CD1c-positive myeloid dendritic cell (primary cell): ENCODE data around the gene DNAH11.
"Not testable (repeated sequence)": the region's sequence is repeated elsewhere in the genome, so short reads cannot be mapped to it uniquely, and the experiment has no call there.

Experiments used
- DNase-seq: peaks from one replicate; pipeline ENCODE4 v3.0.0-alpha.2; 2016; ENCODE audit errors: extremely low spot score

The DNAH11 gene, protein sequence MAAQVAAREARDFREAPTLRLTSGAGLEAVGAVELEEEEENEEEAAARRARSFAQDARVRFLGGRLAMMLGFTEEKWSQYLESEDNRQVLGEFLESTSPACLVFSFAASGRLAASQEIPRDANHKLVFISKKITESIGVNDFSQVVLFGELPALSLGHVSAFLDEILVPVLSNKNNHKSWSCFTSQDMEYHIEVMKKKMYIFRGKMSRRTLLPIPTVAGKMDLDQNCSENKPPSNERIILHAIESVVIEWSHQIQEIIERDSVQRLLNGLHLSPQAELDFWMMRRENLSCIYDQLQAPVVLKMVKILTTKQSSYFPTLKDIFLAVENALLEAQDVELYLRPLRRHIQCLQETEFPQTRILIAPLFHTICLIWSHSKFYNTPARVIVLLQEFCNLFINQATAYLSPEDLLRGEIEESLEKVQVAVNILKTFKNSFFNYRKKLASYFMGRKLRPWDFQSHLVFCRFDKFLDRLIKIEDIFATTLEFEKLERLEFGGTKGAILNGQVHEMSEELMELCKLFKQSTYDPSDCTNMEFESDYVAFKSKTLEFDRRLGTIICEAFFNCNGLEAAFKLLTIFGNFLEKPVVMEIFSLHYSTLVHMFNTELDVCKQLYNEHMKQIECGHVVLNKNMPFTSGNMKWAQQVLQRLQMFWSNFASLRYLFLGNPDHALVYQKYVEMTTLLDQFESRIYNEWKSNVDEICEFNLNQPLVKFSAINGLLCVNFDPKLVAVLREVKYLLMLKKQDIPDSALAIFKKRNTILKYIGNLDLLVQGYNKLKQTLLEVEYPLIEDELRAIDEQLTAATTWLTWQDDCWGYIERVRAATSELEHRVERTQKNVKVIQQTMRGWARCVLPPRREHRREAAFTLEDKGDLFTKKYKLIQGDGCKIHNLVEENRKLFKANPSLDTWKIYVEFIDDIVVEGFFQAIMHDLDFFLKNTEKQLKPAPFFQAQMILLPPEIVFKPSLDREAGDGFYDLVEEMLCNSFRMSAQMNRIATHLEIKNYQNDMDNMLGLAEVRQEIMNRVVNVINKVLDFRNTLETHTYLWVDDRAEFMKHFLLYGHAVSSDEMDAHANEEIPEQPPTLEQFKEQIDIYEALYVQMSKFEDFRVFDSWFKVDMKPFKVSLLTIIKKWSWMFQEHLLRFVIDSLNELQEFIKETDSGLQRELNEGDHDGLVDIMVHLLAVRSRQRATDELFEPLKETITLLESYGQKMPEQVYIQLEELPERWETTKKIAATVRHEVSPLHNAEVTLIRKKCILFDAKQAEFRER (N-terminal part only)

DNA sequence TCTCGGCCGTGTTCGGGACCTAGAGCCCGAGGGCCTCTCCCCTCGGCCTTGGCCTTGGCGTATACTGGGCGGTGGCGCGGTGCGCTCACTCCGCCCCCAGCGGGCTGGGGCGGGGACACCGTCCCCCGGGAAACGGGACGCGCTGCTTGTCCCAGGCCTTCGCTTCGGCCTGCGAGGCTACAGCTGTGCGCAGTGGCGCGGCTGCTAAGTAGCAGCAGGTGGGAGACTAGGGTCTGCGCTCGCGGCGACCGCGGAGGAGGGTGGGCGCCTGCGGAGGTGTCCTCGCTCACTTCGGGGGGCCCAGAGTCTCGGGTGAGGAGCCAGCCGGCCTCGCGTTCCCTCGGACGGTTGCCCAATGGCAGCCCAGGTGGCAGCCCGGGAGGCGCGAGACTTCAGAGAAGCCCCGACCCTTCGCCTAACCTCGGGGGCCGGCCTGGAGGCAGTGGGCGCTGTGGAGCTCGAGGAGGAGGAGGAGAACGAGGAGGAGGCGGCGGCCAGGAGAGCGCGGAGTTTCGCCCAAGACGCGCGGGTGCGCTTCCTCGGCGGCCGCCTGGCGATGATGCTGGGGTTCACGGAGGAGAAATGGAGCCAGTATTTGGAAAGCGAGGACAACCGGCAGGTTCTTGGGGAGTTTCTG is at the start of gene DNAH11:
DNAH11 (plus strand) TSS at position 149 of the 637 bp plus-strand sequence; CDS start at position 356, 207 bp downstream.
- DNase-seq, result peak; percentile 54

DNA sequence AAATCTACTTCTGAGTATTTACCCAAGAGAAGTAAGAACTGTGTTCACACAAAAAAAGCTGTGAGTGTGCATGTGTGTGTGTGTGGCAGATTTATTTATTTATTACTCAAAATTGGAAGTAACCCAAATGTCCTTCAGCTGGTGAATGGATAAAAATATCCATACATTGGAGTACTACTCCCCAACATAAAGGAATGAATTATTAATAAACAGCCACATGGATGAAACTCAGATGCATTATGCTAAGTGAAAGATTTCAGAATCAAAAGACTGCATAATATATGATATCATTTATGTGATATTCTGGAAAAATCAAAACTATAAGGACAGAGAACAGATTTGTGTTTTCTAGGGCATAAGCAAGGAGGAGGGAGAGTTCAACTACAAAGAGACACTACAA is 47.1 kb upstream of the DNAH11 start:
- DNase-seq, result no peak

DNA sequence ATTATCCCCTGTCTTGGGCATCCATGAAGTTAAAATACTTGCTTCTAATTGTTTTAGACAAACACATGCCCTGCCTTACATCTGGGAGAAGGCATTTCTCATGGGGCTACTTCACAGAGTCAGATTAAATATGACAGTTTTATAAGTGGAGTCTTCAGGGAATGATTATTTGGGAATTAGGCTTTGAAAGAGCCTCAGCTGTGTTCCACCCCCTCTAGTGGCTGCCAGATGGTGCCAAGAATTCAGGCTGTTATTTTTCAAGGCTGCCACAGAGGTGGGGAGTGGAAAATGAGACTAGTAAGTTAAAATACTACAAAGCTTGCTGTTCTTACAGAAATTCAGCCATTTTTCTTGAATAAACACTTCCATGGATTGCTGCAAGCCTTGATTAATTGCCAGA is 45.8 kb upstream of the DNAH11 start:
- DNase-seq, result no peak

DNA sequence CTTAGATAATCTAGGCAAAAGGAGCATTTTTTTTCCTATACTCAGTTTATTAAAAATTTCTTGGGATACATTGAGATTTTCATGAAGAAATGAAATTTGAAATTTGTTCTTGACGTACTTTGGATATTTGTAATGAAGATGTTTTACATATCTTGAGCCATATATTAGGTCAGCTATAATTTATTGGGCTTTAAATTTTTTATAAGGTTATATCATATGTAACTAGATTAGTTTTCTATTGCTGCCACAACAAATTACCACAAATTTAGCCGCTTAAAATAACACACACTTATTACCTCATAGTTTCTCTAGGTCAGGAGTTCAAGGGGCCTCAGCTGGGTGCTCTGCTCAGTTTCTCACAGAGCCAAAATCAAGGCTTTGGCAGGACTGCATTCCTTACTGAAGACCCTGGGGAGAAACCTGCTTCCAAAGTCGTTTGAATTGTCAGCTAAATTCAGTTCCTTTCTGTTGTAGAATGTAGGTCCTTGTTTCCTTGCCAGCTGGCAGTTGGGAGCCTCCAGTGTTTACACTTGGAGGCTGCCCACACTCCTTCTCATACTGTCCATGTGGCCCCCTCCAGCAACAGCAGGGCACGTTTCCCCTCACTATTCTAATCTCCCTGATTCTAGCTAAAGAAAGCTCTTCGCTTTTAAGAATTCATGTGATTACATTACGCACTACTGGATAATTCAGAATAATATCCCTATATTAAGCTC is 42.6 kb upstream of the DNAH11 start:
- DNase-seq, result no peak

DNA sequence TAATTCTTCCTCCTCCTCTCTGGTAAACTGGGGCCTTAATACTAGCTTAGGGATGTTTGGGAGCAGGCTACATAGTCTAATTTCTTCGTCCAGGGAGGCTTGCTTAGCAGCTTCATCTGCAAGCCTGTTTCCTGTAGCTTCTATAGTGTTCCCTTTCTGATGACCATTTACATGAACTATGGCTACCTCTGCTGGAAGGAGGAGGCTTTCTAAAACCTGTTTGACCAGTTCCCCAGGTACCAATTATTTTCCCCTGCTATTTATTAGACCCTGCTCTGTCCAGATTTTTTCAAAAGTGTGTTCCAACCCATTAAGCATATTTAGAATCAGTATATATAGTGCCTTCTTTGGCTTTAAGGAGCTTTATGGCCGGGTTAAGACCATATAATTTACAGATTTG is 38.8 kb upstream of the DNAH11 start:
- DNase-seq, result no peak

DNA sequence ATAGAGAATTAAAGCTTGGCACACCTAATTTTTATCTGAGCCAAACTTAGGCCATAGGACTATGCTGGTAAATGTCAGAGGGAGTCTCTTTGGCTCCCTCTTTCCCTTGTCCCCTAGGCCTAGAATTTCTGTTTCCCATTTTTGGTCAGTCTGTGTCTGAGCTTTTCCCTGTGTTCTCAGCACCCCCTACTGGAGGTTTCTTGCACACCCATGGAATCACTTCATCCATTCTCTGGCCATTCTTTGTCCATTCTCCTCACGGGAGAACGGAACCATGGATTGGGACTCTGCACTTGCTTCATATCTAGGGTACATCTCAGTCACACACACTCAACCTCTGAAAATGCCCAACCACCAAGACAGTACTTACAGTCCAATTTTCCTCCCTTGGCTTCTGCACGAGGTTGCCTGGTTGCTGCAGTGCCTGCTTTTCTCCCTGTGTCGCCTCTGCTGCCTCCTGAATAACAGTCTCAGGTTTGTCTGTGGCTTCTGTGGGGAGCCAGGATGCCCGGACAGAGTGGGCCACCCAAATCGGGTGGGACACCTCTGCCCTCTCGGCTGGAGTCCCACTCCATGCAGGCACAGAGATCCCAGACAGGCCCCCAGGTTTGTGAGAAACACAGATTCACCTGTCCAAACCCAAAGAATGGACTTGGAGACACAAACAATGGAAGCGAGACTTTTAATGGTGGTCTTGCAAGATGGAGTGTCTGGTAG is 35.1 kb upstream of the DNAH11 start:
- DNase-seq, result peak; percentile 71

DNA sequence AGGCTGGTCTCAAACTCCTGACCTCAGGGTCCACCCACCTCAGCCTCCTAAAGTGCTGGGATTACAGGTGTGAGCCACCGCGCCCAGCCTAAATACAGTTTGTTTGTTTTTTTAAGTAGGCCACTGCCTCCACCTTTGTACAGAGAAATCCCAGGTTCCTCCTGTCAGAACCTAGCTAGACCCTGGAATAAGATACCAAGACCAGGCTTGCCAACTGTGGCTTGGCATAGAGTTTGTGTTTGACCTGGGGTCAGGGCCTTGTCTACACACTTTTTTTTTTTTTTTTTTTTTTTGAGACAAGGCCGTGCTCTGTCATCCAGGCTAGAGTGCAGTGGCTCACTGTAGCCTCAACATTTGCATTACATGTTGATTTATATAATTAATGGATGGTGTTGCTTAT is 34.3 kb upstream of the DNAH11 start:
- no peak for DNase-seq

DNA sequence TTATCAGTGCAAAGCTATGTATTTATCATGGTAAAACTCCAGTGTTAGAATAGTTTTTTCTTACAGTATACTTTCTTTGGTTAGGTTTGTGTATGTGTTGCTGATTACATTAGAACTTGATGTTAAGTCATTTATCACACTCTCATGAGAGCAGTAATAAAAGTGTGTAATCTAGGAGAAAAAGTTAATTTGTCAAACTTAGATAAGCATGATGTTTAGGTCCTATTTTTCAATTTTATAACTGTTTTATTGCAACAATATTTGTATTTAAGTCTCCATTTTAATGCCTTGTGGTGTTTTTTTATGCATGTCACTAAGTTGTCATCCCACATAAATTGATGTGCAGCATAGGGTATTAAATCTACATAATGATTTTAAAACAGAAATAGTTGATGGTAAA is 28.8 kb upstream of the DNAH11 start:
- DNase-seq, result no peak

DNA sequence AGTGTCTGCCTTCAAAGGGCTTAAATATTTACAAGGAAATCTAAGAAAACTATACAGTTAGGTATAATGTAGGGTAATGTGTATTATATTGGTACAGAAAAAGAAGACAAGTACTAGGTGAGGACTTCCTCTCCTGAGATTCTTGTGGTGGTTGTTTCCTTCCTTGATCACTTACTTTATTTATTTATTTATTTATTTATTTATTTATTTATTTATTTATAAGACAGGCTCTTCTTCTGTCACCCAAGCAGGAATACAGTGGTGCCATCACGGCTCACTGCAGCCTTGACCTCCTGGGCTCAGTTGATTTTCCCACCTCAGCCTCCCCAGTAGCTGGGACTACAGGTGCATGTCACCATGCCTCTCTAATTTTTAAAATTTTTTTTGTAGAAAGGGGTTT is 18.2 kb upstream of the DNAH11 start:
- no peak for DNase-seq

DNA sequence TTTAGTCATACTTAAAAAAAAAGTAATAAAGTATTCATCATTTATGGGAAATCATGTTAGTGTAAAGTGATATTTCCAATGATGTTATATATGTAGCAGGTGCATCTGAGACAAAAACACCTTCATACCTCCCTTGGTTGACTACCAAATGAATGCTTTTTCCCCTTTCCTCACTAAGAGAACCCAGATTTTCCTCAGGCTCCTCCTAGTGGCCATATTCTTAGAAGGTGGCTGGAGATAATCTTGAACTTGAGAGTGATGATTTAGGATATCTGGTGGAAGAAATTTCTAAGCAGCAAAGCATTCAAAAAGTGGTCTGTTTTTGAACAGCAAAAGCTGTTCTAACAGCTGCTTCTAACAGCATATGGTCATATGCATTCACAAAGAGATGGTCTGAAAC is 16.8 kb upstream of the DNAH11 start:
- peak; percentile 23 for DNase-seq

DNA sequence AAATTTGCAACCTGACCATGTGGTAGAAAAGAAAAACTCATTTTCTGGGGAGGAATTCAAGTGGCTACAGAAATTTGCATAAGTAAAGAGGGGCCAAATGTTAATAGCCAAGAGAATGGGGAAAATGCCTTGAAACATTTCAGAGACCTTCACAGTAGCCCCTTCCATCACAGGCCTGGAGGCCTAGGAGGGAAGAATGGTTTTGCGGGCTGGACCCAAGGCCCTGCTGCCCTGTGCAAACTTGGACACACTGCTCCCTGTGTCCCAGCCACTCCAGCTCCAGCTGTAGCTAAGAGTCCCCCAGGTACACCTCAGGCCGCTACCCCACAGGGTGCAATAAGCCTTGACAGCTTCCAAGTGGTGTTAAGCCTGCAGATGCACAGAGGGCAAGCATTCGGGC is 16.4 kb upstream of the DNAH11 start:
- no peak for DNase-seq

DNA sequence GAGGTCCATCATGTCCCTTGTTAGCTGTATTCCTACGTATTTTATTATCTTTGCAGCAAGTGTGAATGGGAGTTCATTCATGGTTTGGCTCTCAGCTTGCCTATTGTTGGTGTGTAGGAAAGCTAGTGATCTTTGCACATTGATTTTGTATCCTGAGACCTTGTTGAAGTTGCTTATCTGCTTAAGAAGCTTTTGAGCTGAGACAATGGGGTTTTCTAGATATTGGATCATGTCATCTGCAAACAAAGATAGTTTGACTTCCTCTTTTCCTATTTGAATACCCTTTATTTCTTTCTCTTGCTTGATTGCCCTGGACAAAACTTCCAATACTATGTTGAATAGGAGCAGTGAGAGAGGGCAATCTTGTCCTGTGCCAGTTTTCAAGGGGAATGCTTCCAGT is 10.4 kb upstream of the DNAH11 start:
- not testable (repeated sequence) for DNase-seq

DNA sequence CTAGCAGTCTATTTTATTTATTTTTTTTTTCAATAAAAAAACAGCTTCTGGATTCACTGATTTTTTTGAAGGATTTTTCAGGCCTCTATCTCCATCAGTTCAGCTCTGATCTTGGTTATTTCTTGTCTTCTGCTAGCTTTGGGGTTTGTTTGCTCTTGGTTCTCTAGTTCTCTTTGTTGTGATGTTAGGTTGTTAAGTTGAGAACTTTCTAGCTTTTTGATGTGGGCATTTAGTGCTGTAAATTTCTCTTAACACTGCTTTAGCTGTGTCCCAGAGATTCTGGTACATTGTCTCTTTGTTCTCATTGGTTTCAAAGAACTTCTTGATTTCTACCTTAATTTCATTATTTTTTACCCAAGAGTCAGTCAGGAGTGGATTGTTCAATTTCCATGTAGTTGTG is 9.2 kb upstream of the DNAH11 start:
- not testable (repeated sequence) for DNase-seq

DNA sequence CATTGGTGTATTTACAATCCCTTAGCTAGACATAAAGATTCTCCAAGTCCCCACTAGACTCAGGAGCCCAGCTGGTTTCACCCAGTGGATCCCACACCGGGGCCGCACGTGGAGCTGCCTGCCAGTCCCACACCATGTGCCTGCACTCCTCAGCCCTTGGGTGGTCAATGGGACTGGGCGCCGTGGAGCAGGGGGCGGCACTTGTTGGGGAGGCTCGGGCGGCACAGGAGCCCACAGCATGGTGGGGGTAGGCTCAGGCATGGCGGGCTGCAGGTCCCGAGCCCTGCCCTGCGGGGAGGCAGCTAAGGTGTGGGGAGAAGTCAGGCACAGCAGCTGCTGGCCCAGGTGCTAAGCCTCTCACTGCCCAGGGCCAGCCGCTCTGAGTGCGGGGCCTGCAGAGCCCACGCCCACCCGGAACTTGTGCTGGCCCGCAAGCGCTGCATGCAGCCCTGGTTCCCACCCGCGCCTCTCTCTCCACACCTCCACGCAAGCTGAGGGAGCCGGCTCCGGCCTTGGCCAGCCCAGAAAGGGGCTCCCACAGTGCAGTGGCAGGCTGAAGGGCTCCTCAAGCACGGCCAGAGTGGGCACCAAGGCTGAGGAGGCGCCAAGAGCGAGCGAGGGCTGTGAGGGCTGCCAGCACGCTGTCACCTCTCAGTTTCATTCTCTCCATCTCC is 6.3 kb upstream of the DNAH11 start:
- DNase-seq, result not testable (repeated sequence)

DNA sequence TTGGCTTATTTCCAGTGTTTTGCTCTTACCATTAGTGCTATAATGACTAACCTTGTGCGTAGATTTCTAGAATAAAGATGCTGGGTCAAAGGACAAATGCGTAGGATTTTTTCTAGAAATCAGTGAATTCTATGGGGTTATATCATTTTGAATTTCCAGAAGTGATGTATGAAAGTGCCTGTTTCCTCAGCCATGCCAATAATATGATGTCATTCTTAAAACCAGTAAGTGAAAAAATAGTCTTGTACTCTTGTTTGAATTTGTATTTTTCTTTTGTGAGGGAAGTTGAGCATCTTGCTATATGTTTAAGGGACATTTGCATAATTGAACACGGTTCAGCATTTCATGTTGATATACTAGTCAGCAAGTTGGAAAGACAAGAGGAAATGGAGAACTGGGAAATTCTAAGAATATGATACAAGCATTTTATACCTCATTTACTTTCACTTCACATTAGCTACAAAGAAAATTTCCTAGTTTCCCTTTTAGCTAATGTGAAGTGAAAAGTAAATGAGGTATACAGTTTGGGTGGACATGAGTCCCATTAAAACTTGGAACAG is 3.8 kb upstream of the DNAH11 start:
- peak; percentile 65 for DNase-seq

DNA sequence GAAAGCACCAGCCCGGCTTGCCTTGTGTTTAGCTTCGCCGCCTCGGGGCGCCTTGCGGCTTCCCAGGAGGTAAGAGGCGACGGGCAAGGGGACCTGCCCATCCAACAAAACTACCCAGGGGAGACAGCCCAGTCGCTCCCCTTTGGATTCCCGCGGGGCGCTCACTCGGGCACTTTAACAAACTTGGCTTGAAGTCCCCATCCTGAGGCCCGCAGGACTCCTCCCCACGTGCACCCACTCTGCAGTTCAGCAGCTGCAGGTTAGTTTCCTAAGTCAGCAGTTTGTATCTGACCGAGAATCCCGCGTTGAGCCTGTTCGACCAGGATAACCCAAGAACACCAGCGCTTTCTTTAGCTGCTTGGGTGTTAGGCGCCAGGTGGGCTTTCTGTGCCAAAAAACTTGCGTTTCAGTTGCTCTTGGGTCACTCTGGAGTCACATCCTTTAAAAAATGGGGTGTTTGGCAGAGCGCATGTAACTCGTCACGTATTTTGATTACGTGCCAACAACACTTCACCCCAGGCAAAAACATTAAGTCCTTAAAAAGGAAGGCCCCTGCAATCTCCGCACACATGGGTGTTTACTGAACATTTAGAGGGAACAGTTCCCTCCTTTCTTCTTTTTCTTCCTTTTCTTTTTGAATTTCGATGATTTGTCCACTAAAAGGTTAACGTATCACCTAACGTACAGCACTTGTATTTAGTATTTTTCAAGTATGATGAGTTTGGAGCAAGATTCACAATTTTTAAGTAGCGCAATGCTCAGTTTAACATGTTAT is 876 bp downstream of the DNAH11 start:
- no peak for DNase-seq

DNA sequence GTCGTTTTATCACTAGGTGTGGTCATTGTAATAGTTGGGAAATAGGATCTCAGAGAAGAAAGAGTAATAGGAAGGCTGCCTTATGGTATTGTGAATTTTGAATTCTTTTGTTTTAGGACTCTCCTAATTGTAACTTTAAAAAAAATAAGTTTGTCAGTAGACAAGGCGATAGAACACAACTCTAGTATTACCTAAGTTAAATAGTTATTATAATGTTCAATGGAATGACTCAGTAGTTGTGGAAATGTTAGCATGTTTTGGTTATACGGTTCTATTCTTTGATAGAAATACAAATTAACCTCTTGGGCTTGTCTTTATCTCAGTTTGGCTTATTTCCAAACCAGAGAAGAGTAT is 1.4 kb downstream of the DNAH11 start:
- no peak for DNase-seq

DNA sequence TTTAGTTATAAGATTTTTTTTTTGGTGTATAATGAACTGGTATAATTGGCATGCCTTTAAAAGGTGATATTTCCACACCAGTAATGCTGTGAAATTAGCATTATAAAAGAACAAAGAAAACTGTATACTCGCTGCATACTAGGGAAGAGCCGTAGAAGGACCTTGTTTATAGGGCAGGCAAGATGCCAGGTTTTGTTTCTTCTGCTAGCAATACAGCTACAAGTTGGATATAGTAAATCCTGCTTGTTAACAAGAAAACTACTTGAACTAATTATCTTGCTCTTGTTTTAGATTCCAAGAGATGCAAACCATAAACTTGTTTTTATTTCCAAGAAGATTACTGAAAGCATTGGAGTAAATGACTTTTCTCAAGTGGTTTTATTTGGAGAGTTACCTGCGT is 1.9 kb downstream of the DNAH11 start:
- DNase-seq, result no peak

DNA sequence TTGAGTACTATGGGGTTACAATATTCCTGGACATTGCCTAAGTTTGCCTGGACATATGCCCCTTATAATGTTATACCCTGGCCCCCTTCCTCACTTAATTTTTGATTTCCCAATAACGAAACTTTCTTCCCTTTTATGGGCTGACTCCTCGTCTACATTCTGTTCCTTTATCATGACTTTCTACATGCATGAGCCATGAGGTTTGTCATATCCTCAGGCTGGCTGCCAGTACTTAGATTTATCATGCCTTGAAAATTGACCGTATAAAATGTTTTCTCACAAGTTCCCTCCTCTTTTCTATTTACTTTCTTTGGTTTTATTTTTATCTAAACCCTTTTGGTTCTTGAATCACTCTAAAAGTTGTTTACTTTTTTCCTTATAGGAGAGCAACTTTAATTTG is 4.7 kb downstream of the DNAH11 start:
- no peak for DNase-seq
